ENCODE data around the gene ABHD6. TPM values are rescaled to one million over a fixed set of nuclear protein-coding genes. Genes with fewer than 3 reads are reported as not detected.
A peak's percentile ranks its signal among the peaks of the same experiment; 100 is the strongest.

The ABHD6 gene
- total RNA-seq, 1 experiment from 2014 or later, result 6.5 TPM

DNA sequence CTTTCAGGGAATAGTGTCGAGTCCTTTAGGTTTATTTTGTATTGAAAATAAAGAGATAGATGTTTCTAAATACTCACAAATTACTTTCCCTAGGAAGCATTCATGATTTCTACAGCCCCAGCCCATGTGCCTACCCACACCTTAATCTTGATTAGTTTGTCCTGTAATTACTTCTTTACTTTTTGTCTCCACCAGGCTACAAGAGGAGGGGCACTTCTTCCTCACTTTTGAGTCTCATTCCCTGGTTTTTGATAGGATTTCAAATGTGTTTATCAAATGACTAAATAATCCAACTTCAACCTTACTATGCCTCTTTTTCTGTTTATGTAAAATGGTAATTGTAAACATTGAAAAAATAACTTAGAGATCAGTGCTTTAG lies 96.9 kb downstream of the ABHD6 start:
- BruUV-seq (replicated peaks), result no TSS peak
- peak overlapping the region; percentile 96; the same call in 1 of the 2 replicates for H3K27ac ChIP-seq
- ChIA-PET POLR2A (ENCODE audit: unreplicated experiment) (no interaction called here), CTCF (interaction anchor here (0.8 to 0.9 kb wide), 2 partner anchors 27 to 178 kb away, joined by 3 to 4 read pairs; no protein-coding TSS in a partner anchor)
- H2AFZ ChIP-seq, result no peak overlapping the region
- peaks cover 19% of the 10 kb centered on the region; the same call in 1 of the 2 replicates for H3F3A ChIP-seq (ENCODE audit: insufficient read depth, low read depth)
- no peaks in the 10 kb centered on the region for H3K27me3 ChIP-seq (ENCODE audit: insufficient read depth, low read depth)
- 0 out of 2 replicates have a peak, but pooled peaks cover 4% of the 10 kb centered on the region for H3K79me2 ChIP-seq (ENCODE audit: low read depth)
- TF ChIP-seq EZH2 (IDR thresholded peaks at IDR 0.05; ENCODE audit: low read depth), result no peak
- TF ChIP-seq, protein P1, sequence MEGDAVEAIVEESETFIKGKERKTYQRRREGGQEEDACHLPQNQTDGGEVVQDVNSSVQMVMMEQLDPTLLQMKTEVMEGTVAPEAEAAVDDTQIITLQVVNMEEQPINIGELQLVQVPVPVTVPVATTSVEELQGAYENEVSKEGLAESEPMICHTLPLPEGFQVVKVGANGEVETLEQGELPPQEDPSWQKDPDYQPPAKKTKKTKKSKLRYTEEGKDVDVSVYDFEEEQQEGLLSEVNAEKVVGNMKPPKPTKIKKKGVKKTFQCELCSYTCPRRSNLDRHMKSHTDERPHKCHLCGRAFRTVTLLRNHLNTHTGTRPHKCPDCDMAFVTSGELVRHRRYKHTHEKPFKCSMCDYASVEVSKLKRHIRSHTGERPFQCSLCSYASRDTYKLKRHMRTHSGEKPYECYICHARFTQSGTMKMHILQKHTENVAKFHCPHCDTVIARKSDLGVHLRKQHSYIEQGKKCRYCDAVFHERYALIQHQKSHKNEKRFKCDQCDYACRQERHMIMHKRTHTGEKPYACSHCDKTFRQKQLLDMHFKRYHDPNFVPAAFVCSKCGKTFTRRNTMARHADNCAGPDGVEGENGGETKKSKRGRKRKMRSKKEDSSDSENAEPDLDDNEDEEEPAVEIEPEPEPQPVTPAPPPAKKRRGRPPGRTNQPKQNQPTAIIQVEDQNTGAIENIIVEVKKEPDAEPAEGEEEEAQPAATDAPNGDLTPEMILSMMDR (conservative IDR thresholded peaks at IDR 0.05), result no peak
- H4K20me1 ChIP-seq (ENCODE audit: insufficient read depth), result no peaks in the 10 kb centered on the region
- no peaks in the 10 kb centered on the region; the same call in 1 of the 2 replicates for H3K9me2 ChIP-seq (ENCODE audit: insufficient read depth)
- peak overlapping the region; percentile 92 for H3K4me2 ChIP-seq
- no peak for DNase-seq
- H3K36me3 ChIP-seq (ENCODE audit: low read depth), result no peaks in the 10 kb centered on the region
- peak overlapping the region; percentile 72; the same call in 1 of the 2 replicates for H3K4me3 ChIP-seq
- no peaks in the 10 kb centered on the region for H3K9me3 ChIP-seq (ENCODE audit: insufficient read depth, low read depth)
- intact Hi-C loops (cut with micrococcal nuclease; ENCODE audit: unreplicated experiment), result loop anchor here (5.0 kb wide), 1 partner anchor 48 kb away; no protein-coding TSS in a partner anchor
- H3K4me1 ChIP-seq (replicated peaks; ENCODE audit: insufficient read depth), result peaks cover 30% of the 10 kb centered on the region

DNA sequence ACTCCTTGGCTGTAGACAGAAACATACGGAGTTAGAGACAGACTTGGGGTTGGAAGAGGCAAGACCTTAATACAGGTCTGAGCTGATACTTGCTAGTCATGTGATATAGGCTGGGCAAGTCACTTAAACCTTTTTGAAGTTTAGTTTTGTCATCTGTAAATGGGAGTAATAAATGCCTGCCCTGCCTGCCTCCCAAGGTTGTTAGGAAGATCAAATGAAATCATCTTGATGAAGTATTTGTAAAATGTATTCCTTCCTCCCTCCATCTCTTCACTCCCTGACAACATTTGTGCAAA lies 98.0 kb downstream of the ABHD6 start:
- BruUV-seq (replicated peaks), result no TSS peak
- peak overlapping the region; percentile 62 for H2AFZ ChIP-seq
- POLR2A ChIA-PET (ENCODE audit: unreplicated experiment), result interaction anchor here (0.6 to 0.7 kb wide), 2 partner anchors 157 to 372 kb away, joined by 4 read pairs; no protein-coding TSS in a partner anchor

GRCh38 chr3:58336135-58336882 lies 98.7 kb downstream of the ABHD6 start:
- CTCF ChIA-PET, result interaction anchor here (0.6 kb wide), 1 partner anchor 162 kb away, joined by 4 read pairs; no protein-coding TSS in a partner anchor
- H3K27ac ChIP-seq, result 0 out of 2 replicates have a peak overlapping the region, but pooled peaks have one; percentile 34

More for the DNA sequence above, 98.0 kb downstream of the ABHD6 start:
- TF ChIP-seq, protein P1 (conservative IDR thresholded peaks at IDR 0.05), result no peak
- no peak for TF ChIP-seq EZH2 (IDR thresholded peaks at IDR 0.05; ENCODE audit: low read depth)
- Histone ChIP-seq H3K36me3 (ENCODE audit: low read depth) (no peaks in the 10 kb centered on the region), H3K9me2 (ENCODE audit: insufficient read depth) (no peaks in the 10 kb centered on the region; the same call in 1 of the 2 replicates), H3K4me1 (replicated peaks; ENCODE audit: insufficient read depth) (peaks cover 30% of the 10 kb centered on the region), H3K79me2 (ENCODE audit: low read depth) (0 out of 2 replicates have a peak, but pooled peaks cover 4% of the 10 kb centered on the region), H3K27me3 (ENCODE audit: insufficient read depth, low read depth) (no peaks in the 10 kb centered on the region), H3K27ac (peak overlapping the region; percentile 96), H4K20me1 (ENCODE audit: insufficient read depth) (no peaks in the 10 kb centered on the region), H3F3A (ENCODE audit: insufficient read depth, low read depth) (peaks cover 19% of the 10 kb centered on the region; the same call in 1 of the 2 replicates), H3K4me3 (peak overlapping the region; percentile 22; the same call in 1 of the 2 replicates), H3K4me2 (peak overlapping the region; percentile 92), H3K9me3 (ENCODE audit: insufficient read depth, low read depth) (no peaks in the 10 kb centered on the region)
- CTCF ChIA-PET, result no interaction called here
- intact Hi-C loops (cut with micrococcal nuclease; ENCODE audit: unreplicated experiment), result no loop called here
- DNase-seq, result no peak

More at GRCh38 chr3:58336135-58336882, 98.7 kb downstream of the ABHD6 start:
- Histone ChIP-seq H4K20me1 (ENCODE audit: insufficient read depth) (no peaks in the 10 kb centered on the region), H3K9me3 (ENCODE audit: insufficient read depth, low read depth) (no peaks in the 10 kb centered on the region), H3F3A (ENCODE audit: insufficient read depth, low read depth) (peaks cover 19% of the 10 kb centered on the region; the same call in 1 of the 2 replicates), H3K27me3 (ENCODE audit: insufficient read depth, low read depth) (no peaks in the 10 kb centered on the region), H3K4me1 (replicated peaks; ENCODE audit: insufficient read depth) (peaks cover 30% of the 10 kb centered on the region), H3K4me3 (no peak overlapping the region), H3K79me2 (ENCODE audit: low read depth) (0 out of 2 replicates have a peak, but pooled peaks cover 4% of the 10 kb centered on the region), H2AFZ (no peak overlapping the region), H3K36me3 (ENCODE audit: low read depth) (no peaks in the 10 kb centered on the region), H3K9me2 (ENCODE audit: insufficient read depth) (no peaks in the 10 kb centered on the region; the same call in 1 of the 2 replicates), H3K4me2 (0 out of 2 replicates have a peak overlapping the region, but pooled peaks have one; percentile 7)
- DNase-seq, result no peak
- intact Hi-C loops (cut with micrococcal nuclease; ENCODE audit: unreplicated experiment), result no loop called here
- POLR2A ChIA-PET (ENCODE audit: unreplicated experiment), result no interaction called here
- no peak for TF ChIP-seq EZH2 (IDR thresholded peaks at IDR 0.05; ENCODE audit: low read depth)
- TF ChIP-seq, protein P1 (conservative IDR thresholded peaks at IDR 0.05), result no peak
- no TSS peak for BruUV-seq (replicated peaks)
